SW480 (cell line): ENCODE results near the gene WDTC1.
A peak's percentile ranks its signal among the peaks of the same experiment; 100 is the strongest.

ENCODE experiments used
- DNase-seq: peaks from one replicate; pipeline ENCODE4 v3.0.0-alpha.2; 2016; ENCODE audit warnings: low spot score

Gene WDTC1

GRCh38 chr1:27357281-27358037, 123.0 kb downstream of the WDTC1 start:
- peak; percentile 40 for DNase-seq
